IPS-20b (cell line): ENCODE measurements around the gene ALPL.

Source experiments
- H3K27ac ChIP-seq: one replicate; pipeline ENCODE4 v1.5.1; 2013; ENCODE audit warnings: low read length
- H3K27me3 ChIP-seq: 2 replicates; pipeline ENCODE4 v1.6.1; 2013; ENCODE audit warnings: mild to moderate bottlenecking, low read length, inconsistent platforms; ENCODE audit not compliant: insufficient read depth
- H3K36me3 ChIP-seq: 2 replicates; pipeline ENCODE4 v1.6.1; 2013; ENCODE audit warnings: low read depth, mild to moderate bottlenecking, inconsistent platforms, low read length, moderate library complexity; ENCODE audit not compliant: insufficient read depth
- H3K4me1 ChIP-seq: 2 replicates; pipeline ENCODE4 v1.6.1; 2013; ENCODE audit warnings: mild to moderate bottlenecking, control low read depth, inconsistent platforms, low read length, moderate library complexity; ENCODE audit not compliant: insufficient read depth
- H3K4me3 ChIP-seq: 2 replicates; pipeline ENCODE4 v1.5.1; 2013; ENCODE audit warnings: mild to moderate bottlenecking, low read length, inconsistent platforms
- H3K9ac ChIP-seq: 2 replicates; pipeline ENCODE4 v1.6.1; 2013; ENCODE audit warnings: low read depth, mild to moderate bottlenecking, inconsistent platforms, low read length, moderate library complexity
- H3K9me3 ChIP-seq: 2 replicates; pipeline ENCODE4 v1.6.1; 2013; ENCODE audit warnings: mild to moderate bottlenecking, low read depth, low read length, inconsistent platforms; ENCODE audit not compliant: insufficient read depth

ALPL gene

DNA sequence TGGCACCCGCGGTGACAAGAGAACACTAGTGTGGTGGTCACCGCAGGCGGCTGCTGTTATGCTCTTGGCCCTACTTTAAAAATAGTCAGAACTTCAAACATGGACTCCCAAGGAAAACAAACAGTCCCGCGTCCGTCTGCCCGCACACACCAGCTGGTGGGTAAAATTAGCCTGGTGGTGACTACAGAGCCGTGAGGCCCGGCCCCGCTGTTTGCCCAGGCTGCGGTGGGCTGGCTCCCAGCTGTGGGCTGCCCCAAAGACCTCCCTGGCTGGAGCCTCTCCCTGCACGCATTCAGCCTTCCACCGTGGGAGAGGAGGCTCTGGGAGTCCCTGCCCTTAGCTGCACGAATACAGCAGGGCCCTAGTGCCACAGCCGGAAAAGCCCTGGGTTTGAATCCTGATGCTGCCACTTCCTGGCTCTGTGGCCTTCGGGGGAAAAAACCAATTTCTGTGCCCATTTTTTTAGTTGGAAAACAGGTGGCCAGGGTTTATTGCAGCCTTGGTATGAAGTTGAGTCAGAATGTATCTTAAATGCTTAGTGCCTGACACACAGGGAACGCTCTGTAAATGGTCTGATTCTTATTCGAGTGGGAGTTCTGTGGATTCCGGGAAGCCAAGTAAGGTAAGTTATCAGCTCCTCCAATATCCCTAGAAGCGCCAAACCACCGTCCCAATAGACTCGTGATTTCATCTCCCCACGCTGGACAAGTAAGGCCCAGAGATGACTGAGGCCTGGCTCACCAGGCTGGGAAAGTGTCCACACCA is 58.2 kb downstream of the ALPL start:
- Histone ChIP-seq H3K4me1 (no peaks in the 10 kb centered on the region), H3K4me3 (no peak overlapping the region), H3K9me3 (no peaks in the 10 kb centered on the region), H3K36me3 (peaks cover 34% of the 10 kb centered on the region), H3K27ac (no peak overlapping the region), H3K27me3 (no peaks in the 10 kb centered on the region), H3K9ac (no peak overlapping the region)

DNA sequence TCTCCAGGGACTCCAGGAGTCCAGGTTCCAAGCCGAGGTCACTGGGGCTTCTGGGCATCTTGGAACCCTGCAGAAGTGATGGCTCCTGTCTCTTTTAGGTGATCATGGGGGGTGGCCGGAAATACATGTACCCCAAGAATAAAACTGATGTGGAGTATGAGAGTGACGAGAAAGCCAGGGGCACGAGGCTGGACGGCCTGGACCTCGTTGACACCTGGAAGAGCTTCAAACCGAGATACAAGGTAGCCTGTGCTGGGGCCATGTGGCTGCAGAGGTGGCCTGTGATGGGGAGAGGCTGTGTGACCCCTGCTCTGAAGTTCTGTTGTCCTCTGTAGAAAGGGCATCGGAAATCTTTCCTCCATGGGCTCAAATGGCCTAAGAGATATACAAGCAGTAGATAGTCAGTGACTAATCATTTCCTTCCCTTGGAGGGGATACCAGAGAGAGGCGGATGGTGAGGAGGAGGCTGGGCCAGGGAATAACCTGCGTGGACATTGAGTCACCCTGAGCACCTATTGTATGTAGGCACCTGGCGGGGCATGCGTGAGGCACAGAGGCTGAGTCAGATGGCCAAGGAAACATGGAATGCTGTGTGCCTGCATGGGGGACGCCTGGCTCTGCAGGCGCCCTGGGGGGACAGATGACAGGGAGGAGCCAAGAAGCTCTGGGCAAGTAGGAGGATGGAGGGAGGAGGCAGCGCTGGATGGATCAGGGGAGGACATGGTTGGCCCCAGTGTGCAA is 59.0 kb downstream of the ALPL start:
- Histone ChIP-seq H3K27ac (no peak overlapping the region), H3K27me3 (no peaks in the 10 kb centered on the region), H3K4me3 (no peak overlapping the region), H3K9me3 (no peaks in the 10 kb centered on the region), H3K36me3 (peaks cover 29% of the 10 kb centered on the region), H3K4me1 (no peaks in the 10 kb centered on the region), H3K9ac (no peak overlapping the region)

DNA sequence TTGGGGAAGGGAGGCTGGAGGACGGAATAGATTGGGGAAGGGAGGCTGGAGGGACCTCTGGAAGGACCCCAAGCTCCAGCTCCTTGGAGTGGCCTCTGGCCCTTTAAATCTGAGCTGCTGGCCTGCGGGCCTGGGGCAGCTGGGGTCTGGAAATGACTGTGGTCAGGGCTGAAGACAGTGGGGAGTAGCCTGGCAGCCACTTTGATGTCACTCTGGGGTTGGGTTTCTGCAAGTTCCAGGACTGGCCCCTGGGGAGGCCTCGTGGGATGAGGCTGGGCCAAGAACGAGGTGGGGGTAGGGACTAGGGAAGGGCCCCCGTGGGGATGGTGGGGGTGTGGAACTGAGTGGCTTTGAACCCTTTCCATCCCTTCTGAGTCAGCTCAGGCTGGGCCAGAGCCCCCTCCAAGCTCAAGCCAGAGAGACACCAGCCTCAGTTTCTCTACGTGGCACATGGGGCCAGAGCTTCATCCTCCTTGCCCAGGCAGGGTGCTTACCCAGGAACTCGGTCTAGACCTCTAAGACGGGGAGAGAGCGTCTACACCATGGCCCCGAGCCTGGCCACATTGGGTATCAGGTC is 59.7 kb downstream of the ALPL start:
- no peaks in the 10 kb centered on the region for H3K9me3 ChIP-seq
- no peaks in the 10 kb centered on the region for H3K27me3 ChIP-seq
- no peaks in the 10 kb centered on the region for H3K4me1 ChIP-seq
- H3K36me3 ChIP-seq: peaks cover 25% of the 10 kb centered on the region
- H3K4me3 ChIP-seq: no peak overlapping the region
- no peak overlapping the region for H3K27ac ChIP-seq
- H3K9ac ChIP-seq: no peak overlapping the region

DNA sequence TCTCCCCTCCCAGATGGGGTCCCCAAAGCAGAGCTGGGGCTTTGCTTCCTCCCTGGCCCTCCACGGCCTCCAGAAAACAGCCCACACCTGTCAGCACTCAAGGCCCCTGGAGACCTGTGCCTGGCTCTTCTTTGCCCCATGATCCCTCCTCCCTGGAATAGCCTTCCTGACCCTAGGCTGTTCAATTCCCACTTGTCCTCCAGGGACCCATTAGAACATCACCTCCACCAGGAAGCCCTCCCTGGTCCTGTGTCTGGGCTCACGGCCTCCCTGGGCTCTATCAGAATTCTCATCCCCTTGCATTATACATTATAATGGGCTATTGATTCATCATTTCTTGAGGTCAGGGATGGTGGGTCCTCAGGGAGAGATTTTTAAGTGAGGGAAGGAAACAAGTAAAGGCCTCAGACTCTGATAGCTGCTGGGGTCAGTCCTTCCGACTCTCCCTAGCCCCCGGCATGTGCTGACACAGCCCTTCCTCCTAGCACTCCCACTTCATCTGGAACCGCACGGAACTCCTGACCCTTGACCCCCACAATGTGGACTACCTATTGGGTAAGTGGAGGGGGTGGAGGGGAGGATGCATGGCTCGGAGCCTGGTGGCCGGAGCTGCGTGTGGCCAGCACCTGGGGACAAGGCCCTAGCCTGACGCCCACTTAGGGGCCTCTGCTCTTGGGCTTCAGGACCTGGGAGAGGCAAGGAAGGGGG is 60.8 kb downstream of the ALPL start:
- no peak overlapping the region for H3K27ac ChIP-seq
- no peak overlapping the region; the same call in 1 of the 2 replicates for H3K9ac ChIP-seq
- H3K36me3 ChIP-seq: peaks cover 17% of the 10 kb centered on the region
- H3K27me3 ChIP-seq: no peaks in the 10 kb centered on the region
- no peaks in the 10 kb centered on the region for H3K9me3 ChIP-seq
- H3K4me1 ChIP-seq: peaks cover 7% of the 10 kb centered on the region; the same call in 1 of the 2 replicates
- no peak overlapping the region for H3K4me3 ChIP-seq

DNA sequence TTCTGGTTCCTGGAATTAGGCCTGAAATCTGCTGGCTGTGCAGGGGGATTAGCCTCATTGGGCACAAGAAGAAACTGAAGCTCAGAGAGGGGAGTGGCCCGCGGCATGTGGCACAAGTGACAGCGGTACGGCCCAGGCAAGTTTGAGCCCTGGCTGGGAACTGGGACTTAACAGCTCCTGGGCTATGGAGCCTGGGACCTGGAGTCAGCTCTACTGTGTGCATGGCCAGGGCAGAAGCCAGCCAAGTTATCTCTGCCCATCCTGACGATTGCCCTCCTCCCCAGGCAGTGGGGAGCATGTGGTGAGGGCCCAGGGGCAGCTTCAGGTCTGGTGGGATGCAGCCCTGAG is 61.3 kb downstream of the ALPL start:
- Histone ChIP-seq H3K9me3 (no peaks in the 10 kb centered on the region), H3K36me3 (peaks cover 12% of the 10 kb centered on the region), H3K9ac (no peak overlapping the region), H3K27ac (no peak overlapping the region), H3K4me1 (peaks cover 9% of the 10 kb centered on the region; the same call in 1 of the 2 replicates), H3K27me3 (no peaks in the 10 kb centered on the region), H3K4me3 (no peak overlapping the region)

DNA sequence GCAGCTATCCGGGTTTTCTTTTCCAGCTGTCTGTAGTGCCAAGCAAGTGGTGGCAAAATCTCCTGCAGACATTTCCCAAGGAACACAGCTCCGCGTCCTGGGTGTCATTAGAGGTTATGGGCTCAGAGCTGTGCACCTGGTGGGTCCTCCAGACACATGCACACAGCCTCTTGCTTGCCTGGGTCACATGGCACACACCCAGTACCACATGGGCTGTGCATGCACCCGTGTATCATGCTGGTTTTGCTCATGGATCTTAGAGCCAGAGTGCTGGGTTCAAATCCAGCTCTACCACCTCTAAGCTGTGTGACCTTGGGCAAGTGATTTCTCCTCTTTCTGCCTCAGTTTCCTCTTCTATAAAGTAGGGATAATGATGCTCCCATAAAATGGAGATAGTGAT is 61.7 kb downstream of the ALPL start:
- Histone ChIP-seq H3K9me3 (no peaks in the 10 kb centered on the region), H3K27ac (no peak overlapping the region), H3K4me3 (no peak overlapping the region), H3K36me3 (peaks cover 10% of the 10 kb centered on the region), H3K9ac (no peak overlapping the region), H3K4me1 (peaks cover 9% of the 10 kb centered on the region; the same call in 1 of the 2 replicates), H3K27me3 (no peaks in the 10 kb centered on the region)

DNA sequence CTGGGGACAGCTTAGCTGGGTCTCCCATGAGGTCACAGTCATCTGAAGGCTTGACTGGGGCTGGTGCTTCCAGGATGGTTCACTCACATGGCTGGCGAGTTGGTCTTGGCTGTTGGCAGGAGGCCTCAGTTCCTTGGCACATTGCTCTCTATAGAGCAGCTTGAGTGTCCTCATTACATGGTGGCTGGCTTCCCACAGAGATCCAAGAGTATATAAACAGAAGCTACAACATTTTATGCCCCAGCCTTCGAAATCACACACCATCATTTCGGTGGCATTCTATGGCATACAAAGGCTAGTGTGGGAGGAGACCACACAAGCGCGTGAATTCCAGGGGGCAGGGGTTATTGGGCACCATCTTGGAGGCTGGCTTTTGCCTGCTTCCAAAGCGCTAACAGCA is 63.0 kb downstream of the ALPL start:
- H3K36me3 ChIP-seq: peaks cover 10% of the 10 kb centered on the region
- H3K4me3 ChIP-seq: no peak overlapping the region
- no peaks in the 10 kb centered on the region for H3K9me3 ChIP-seq
- no peak overlapping the region for H3K27ac ChIP-seq
- H3K9ac ChIP-seq: no peak overlapping the region
- H3K27me3 ChIP-seq: no peaks in the 10 kb centered on the region
- H3K4me1 ChIP-seq: peaks cover 9% of the 10 kb centered on the region; the same call in 1 of the 2 replicates

DNA sequence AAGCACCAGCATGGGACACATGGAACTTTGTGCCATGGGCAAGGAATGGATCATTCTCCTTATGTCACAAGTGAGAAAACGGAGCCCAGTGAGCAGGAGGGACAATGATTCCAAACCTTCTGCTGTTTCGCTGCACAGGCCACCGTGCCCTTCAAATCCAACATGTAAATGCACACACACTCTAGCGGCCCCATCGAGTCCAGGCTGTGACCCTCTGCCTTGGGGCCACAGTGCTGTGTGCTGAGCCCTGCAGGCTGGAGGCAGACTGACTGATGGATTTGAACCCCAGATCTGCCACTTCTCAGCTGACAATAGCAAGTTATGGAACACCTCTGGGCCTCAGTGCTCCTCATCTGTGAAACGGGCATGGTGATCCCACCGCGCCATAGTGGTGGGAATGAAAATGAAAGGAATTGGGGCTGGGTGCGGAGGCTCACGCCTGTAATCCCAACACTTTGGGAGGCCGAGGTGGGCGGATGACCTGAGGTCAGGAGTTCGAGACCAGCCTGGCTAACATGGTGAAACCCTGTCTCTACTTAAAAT is 63.6 kb downstream of the ALPL start:
- Histone ChIP-seq H3K9me3 (no peaks in the 10 kb centered on the region), H3K27me3 (no peaks in the 10 kb centered on the region), H3K9ac (no peak overlapping the region), H3K4me1 (peaks cover 9% of the 10 kb centered on the region; the same call in 1 of the 2 replicates), H3K4me3 (no peak overlapping the region), H3K36me3 (peaks cover 8% of the 10 kb centered on the region), H3K27ac (no peak overlapping the region)

DNA sequence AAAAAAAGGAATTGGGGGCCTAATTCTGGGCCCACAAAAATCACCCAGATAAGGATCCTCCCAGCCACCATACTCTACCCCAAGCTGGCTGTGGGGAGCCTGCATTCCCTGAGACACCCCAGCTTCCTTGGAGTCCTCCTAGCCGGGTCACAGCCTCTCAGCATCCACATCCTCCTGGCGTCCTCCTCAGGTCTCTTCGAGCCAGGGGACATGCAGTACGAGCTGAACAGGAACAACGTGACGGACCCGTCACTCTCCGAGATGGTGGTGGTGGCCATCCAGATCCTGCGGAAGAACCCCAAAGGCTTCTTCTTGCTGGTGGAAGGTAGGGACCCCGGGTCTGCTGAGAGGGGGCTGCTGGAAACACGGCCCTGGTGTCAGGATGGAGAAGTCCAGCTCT is 64.3 kb downstream of the ALPL start:
- Histone ChIP-seq H3K4me1 (peaks cover 9% of the 10 kb centered on the region; the same call in 1 of the 2 replicates), H3K27me3 (no peaks in the 10 kb centered on the region), H3K9me3 (no peaks in the 10 kb centered on the region), H3K36me3 (peaks cover 4% of the 10 kb centered on the region; the same call in 1 of the 2 replicates), H3K27ac (no peak overlapping the region), H3K4me3 (no peak overlapping the region), H3K9ac (no peak overlapping the region)

DNA sequence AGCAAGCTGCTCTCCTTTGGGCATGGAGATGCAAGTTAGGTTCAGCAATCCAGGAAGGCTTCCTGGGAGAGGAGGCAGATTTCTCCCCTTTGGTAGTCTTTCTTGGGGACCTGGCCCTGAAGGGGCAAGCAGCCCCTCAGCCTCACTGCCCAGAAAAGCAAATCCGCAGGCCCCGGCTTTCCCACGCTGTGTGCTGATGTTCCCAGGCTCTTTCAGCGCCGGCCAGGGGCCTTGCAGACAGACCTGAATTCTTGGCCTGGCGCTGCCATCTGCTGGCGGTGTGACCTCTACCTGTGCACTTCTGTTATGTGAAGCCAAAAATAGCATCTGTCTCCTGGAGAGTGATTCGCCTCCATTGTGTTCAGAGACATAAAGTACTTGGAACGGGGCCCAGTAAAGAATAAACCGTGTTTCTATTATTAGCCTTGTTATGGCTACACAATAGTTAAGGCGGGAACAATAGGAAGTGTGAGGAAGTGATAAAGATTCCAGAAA is 64.8 kb downstream of the ALPL start:
- no peak overlapping the region for H3K4me3 ChIP-seq
- H3K9me3 ChIP-seq: no peaks in the 10 kb centered on the region
- H3K36me3 ChIP-seq: peaks cover 4% of the 10 kb centered on the region; the same call in 1 of the 2 replicates
- H3K4me1 ChIP-seq: peaks cover 9% of the 10 kb centered on the region; the same call in 1 of the 2 replicates
- H3K27ac ChIP-seq: no peak overlapping the region
- no peaks in the 10 kb centered on the region for H3K27me3 ChIP-seq
- no peak overlapping the region for H3K9ac ChIP-seq
